H1 (cell line): ENCODE data around the gene TXNDC5. TPM values are rescaled to one million over a fixed set of nuclear protein-coding genes. Genes with fewer than 3 reads are reported as not detected.

Experiments used
- BRCA1 ChIP-seq: IDR thresholded peaks from 2 replicates; pipeline ENCODE4 v1.6.1; 2012; ENCODE audit warnings: low read depth, low read length, improper control_type of control experiment
- KDM1A ChIP-seq: fragments of 200-600, 300-600 bp; sonication (generic); IDR thresholded peaks from 2 replicates; pipeline ENCODE4 v1.7.1; 2016; ENCODE audit warnings: mild to moderate bottlenecking, low read length, borderline replicate concordance
- KDM5A ChIP-seq: fragments of 200-600 bp; IDR thresholded peaks from 2 replicates; pipeline ENCODE4 v1.7.1; 2012; ENCODE audit warnings: mild to moderate bottlenecking, low read length, inconsistent platforms, mixed read lengths
- polyA plus RNA-seq, 7 experiments: library from polyadenylated mRNA; depleted of rRNA in 3 of 7; stranded (reverse) in 5 of 7; unstranded in 2 of 7; fragments of >200 nt in 5 of 7; fragments of 200-250 nt in 2 of 7; gene quantifications; 1 replicate in 5 of 7; 2 replicates in 1 of 7; 4 replicates in 1 of 7; pipeline versions ENCODE4 v1.2.1 to v1.2.3, GENCODE V29; 2011 to 2013; ENCODE audit warnings: missing spikeins in 2 of 7, mixed read lengths in 2 of 7
- total RNA-seq: library from RNA; stranded (reverse); fragmentation: NEBNext Ultra II Directional; extraction: Animal tissue kit (Norgen Biotek cat#: 25700); gene quantifications from 2 replicates; pipeline ENCODE4 v1.2.1, GENCODE V29; 2021

Gene TXNDC5
- total and polyA plus RNA-seq, 2 of the 8 experiments (the other 6 are each of a cell fraction or from before 2014, with no cell fraction given) = 114 to 172 TPM

DNA sequence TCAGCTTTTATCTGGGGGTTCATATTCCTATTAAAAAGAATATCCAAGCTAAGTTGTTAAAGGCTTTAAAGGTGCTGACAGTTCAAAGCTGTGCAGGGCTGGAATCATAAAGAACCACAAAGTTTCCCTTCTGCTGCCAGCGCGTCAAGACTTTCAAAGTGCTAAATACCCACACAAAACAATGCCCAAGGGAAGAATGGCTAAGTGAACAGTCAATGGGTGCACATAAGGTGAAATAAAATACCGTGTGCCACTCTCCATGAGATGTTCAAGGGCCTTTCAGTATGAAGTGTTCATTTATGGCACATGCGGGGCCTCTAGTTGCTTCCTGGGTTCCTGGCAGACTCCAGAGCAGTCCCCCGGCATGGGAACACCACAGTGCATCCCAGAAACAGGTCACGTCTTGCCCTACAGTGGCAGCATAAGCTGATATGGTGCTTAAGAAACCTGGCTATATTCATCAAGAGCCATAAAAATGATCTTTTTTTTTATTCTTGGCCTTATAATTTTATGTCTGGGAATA lies 14.1 kb downstream of the TXNDC5 start (continued):
- TF ChIP-seq KDM1A (no peak), BRCA1 (no peak), KDM5A (no peak)
